Hepatic stellate cell (primary cell): ENCODE data around the gene CEP170B.
"Not testable (repeated sequence)": the region's sequence is repeated elsewhere in the genome, so short reads cannot be mapped to it uniquely, and the experiment has no call there.

Experiments
- DNase-seq: peaks from one replicate; pipeline ENCODE4 v3.0.0; 2011; ENCODE audit warnings: low spot score

Gene CEP170B

GRCh38 chr14:104932676-104933631 is 67.9 kb downstream of the CEP170B start:
- DNase-seq = peak; percentile 96

GRCh38 chr14:104933746-104934733 is 69.0 kb downstream of the CEP170B start:
- DNase-seq = no peak

- no peak for DNase-seq
Observed at GRCh38 chr14:104935026-104935650, 70.1 kb downstream of the CEP170B start.

GRCh38 chr14:104935955-104936354 is 70.9 kb downstream of the CEP170B start:
- DNase-seq = no peak

GRCh38 chr14:104936361-104937155 is 71.5 kb downstream of the CEP170B start:
- no peak for DNase-seq

GRCh38 chr14:104937161-104937560 is 72.1 kb downstream of the CEP170B start:
- no peak for DNase-seq

GRCh38 chr14:104937694-104938365 is 72.8 kb downstream of the CEP170B start:
- DNase-seq = no peak

- no peak for DNase-seq
Observed at GRCh38 chr14:104938436-104938835, 73.4 kb downstream of the CEP170B start.

GRCh38 chr14:104938960-104939359 is 73.9 kb downstream of the CEP170B start:
- no peak for DNase-seq

GRCh38 chr14:104939666-104940410 is 74.8 kb downstream of the CEP170B start:
- DNase-seq = no peak

- DNase-seq = no peak
Observed at GRCh38 chr14:104940526-104941150, 75.6 kb downstream of the CEP170B start.

- DNase-seq = no peak
Observed at GRCh38 chr14:104941508-104942365, 76.7 kb downstream of the CEP170B start.

GRCh38 chr14:104942586-104942985 is 77.5 kb downstream of the CEP170B start:
- DNase-seq = no peak

- DNase-seq = not testable (repeated sequence)
Observed at GRCh38 chr14:104943216-104944015, 78.3 kb downstream of the CEP170B start.

- DNase-seq = not testable (repeated sequence)
Observed at GRCh38 chr14:104944016-104944308, 78.9 kb downstream of the CEP170B start.

- DNase-seq = not testable (repeated sequence)
Observed at GRCh38 chr14:104944436-104945205, 79.6 kb downstream of the CEP170B start.

- not testable (repeated sequence) for DNase-seq
Observed at GRCh38 chr14:104945266-104945665, 80.2 kb downstream of the CEP170B start.
